Natural killer cell (primary cell): Measurements from ENCODE around the gene ZNF844. TPM values are rescaled to one million over a fixed set of nuclear protein-coding genes. Genes with fewer than 3 reads are reported as not detected.
"Not testable (repeated sequence)": the region's sequence is repeated elsewhere in the genome, so short reads cannot be mapped to it uniquely, and the experiment has no call there.

Source experiments
- ATAC-seq, 3 donors: fragments of 150-1000 bp in 2 of 3; fragments of 200-7000 bp in 1 of 3; cut with Tn5 transposase; 1 replicate in 1 of 3; 2 replicates in 2 of 3; pipeline ENCODE4 v1.10.0; 2021; ENCODE audit warnings: mild to moderate bottlenecking in 2 of 3, moderate library complexity in 2 of 3
- DNase-seq, 2 donors: peaks; one replicate each; pipeline versions ENCODE4 v3.0.0 to v3.0.0-alpha.2; 2013 to 2021; ENCODE audit warnings: mixed read lengths in 1 of 2
- H3K27ac ChIP-seq: one replicate; pipeline ENCODE4 v1.5.1; 2013; ENCODE audit warnings: mild to moderate bottlenecking, low read length
- H3K27me3 ChIP-seq: one replicate; pipeline ENCODE4 v1.6.1; 2013; ENCODE audit warnings: low read length; ENCODE audit not compliant: control insufficient read depth, insufficient read depth
- H3K36me3 ChIP-seq: one replicate; pipeline ENCODE4 v1.6.1; 2013; ENCODE audit warnings: low read length; ENCODE audit not compliant: control insufficient read depth, insufficient read depth
- H3K4me1 ChIP-seq: one replicate; pipeline ENCODE4 v1.6.1; 2013; ENCODE audit warnings: low read length; ENCODE audit not compliant: control insufficient read depth, insufficient read depth
- H3K4me3 ChIP-seq: one replicate; pipeline ENCODE4 v1.5.1; 2013; ENCODE audit warnings: low read length
- H3K9me3 ChIP-seq: one replicate; pipeline ENCODE4 v1.6.1; 2013; ENCODE audit warnings: low read length; ENCODE audit not compliant: control insufficient read depth, insufficient read depth
- H3K27ac Mint-ChIP-seq, 2 donors: one replicate each; pipeline ENCODE4 v1.8.0; 2022; ENCODE audit warnings: mild to moderate bottlenecking in 2 of 2, mixed read lengths in 2 of 2, moderate library complexity in 1 of 2
- H3K27me3 Mint-ChIP-seq, 2 donors: one replicate each; pipeline ENCODE4 v1.8.0; 2022; ENCODE audit warnings: low read depth in 2 of 2, mixed read lengths in 2 of 2
- H3K36me3 Mint-ChIP-seq: one replicate; pipeline ENCODE4 v1.8.0; 2022; ENCODE audit warnings: mixed read lengths
- H3K4me1 Mint-ChIP-seq, 2 donors: one replicate each; pipeline ENCODE4 v1.8.0; 2022; ENCODE audit warnings: mixed read lengths in 2 of 2
- H3K4me3 Mint-ChIP-seq: one replicate; pipeline ENCODE4 v1.8.0; 2022; ENCODE audit warnings: mild to moderate bottlenecking, moderate library complexity, mixed read lengths
- H3K9me3 Mint-ChIP-seq, 2 donors: one replicate each; pipeline ENCODE4 v1.8.0; 2022; ENCODE audit warnings: mixed read lengths in 2 of 2
- CTCF ChIP-seq: fragments of 200-600 bp; IDR thresholded peaks from one replicate; pipeline ENCODE4 v1.8.0; 2022; ENCODE audit warnings: antibody characterized with exemption
- WGBS: methylation state at CpG from one replicate; pipeline ENCODE4 v1.1.7; 2013; ENCODE audit warnings: missing lambda C conversion rate; ENCODE audit not compliant: insufficient coverage; 5-methylcytosine and 5-hydroxymethylcytosine counted together
- intact Hi-C: fragments of 100-400 bp; cut with micrococcal nuclease; formaldehyde crosslinking; loops from one replicate; pipeline ENCODE4 v1.14.2; 2022
- total RNA-seq, 4 donors: library from RNA; stranded (reverse); fragments of 120-200 nt in 1 of 4; gene quantifications; one replicate each; pipeline versions ENCODE4 v1.2.3 to v1.2.4, GENCODE V29; 2013 to 2022

The ZNF844 gene
- total RNA-seq, 3 donors from 2014 or later (not counting 1 experiment from before 2014, with no cell fraction given): 12.1 to 36.2 (median 27.4) TPM

- Histone ChIP-seq H3K36me3 (no peaks in the 10 kb centered on the region), H3K4me3 (no peak overlapping the region), H3K9me3 (no peaks in the 10 kb centered on the region), H3K27me3 (no peaks in the 10 kb centered on the region), H3K4me1 (peaks cover 15% of the 10 kb centered on the region), H3K27ac (no peak overlapping the region)
- Mint-ChIP-seq H3K9me3 (no peaks in the 10 kb centered on the region), H3K27me3 (no peaks in the 10 kb centered on the region), H3K36me3 (no peaks in the 10 kb centered on the region), H3K27ac (no peak overlapping the region), H3K4me1 (peaks cover 11 to 12% of the 10 kb centered on the region in 2 donors), H3K4me3 (no peak overlapping the region)
- 100% methylated on average over 3 of the region's 4 CpGs for WGBS
- no peak for DNase-seq
- intact Hi-C loops: no loop called here
- no peak for TF ChIP-seq CTCF
- no peak for ATAC-seq
Observed at GRCh38 chr19:12095111-12095790, 30.7 kb downstream of the ZNF844 start.

- H3K4me3 Mint-ChIP-seq: no peak overlapping the region
- no peak for TF ChIP-seq CTCF
- Histone ChIP-seq H3K36me3 (no peaks in the 10 kb centered on the region), H3K4me3 (no peak overlapping the region), H3K27me3 (no peaks in the 10 kb centered on the region), H3K9me3 (no peaks in the 10 kb centered on the region), H3K27ac (no peak overlapping the region), H3K4me1 (peaks cover 3% of the 10 kb centered on the region)
- no peaks in the 10 kb centered on the region for H3K9me3 Mint-ChIP-seq
- H3K27me3 Mint-ChIP-seq: no peaks in the 10 kb centered on the region
- WGBS: 94% methylated on average over 7 of the region's 9 CpGs
- no peak overlapping the region for H3K27ac Mint-ChIP-seq
- intact Hi-C loops: no loop called here
- H3K36me3 Mint-ChIP-seq: no peaks in the 10 kb centered on the region
- ATAC-seq: no peak
- H3K4me1 Mint-ChIP-seq: peaks cover 4% of the 10 kb centered on the region in 2 donors
- DNase-seq: no peak
Observed at GRCh38 chr19:12098040-12098439, 33.5 kb downstream of the ZNF844 start.

DNA sequence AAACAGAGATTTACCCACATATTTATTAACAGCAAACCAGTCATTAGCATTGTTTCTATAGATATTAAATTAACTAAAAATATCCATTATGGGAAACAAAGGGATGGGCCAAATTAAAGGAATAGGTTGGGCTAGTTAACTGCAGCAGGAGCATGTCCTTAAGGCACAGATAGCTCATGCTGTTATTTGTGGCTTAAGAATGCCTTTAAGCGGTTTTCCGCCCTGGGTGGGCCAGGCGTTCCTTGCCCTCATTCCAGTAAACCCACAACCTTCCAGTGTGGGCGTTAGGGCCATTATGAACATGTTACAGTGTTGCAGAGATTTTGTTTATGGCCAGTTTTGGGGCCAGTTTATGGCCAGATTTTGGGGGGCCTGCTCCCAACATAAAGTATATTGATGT is 39.4 kb downstream of the ZNF844 start:
- WGBS: 100% methylated on average over 2 of the region's 4 CpGs
- H3K27me3 Mint-ChIP-seq, H3K4me3 ChIP-seq, H3K4me1 Mint-ChIP-seq, H3K9me3 Mint-ChIP-seq, H3K27ac Mint-ChIP-seq, H3K27ac ChIP-seq, H3K4me1 ChIP-seq, H3K36me3 Mint-ChIP-seq, H3K36me3 ChIP-seq, intact Hi-C loops, ATAC-seq, H3K9me3 ChIP-seq, H3K27me3 ChIP-seq, H3K4me3 Mint-ChIP-seq, DNase-seq: not testable (repeated sequence)

DNA sequence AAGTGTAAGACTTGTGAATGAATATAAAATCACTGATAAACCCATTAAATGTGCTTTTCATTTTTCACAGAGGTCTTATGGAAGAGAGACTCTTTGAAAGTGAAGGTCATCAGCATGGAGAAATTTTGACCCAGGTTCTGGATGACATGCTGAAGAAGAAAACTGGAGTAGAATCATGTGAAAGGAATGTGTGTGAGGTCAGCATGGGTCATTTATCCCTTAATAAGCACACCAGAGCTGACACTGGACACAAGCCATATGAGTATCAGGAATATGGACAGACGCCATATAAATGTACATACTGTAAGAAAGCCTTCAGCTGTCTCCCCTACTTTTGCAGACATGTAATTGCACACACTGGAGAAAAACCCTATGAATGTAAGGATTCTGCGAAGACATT is 46.6 kb downstream of the ZNF844 start:
- no peaks in the 10 kb centered on the region for H3K27me3 ChIP-seq
- no peaks in the 10 kb centered on the region for H3K4me1 Mint-ChIP-seq

More for the DNA sequence above, 46.6 kb downstream of the ZNF844 start:
- Mint-ChIP-seq H3K36me3 (no peaks in the 10 kb centered on the region), H3K4me3 (no peak overlapping the region), H3K27me3 (no peaks in the 10 kb centered on the region), H3K27ac (no peak overlapping the region), H3K9me3 (no peaks in the 10 kb centered on the region)
- no peak for ATAC-seq
- no peak overlapping the region for H3K4me3 ChIP-seq
- WGBS: 50% methylated on average over 2 of the region's 2 CpGs
- no peak for TF ChIP-seq CTCF
- no peaks in the 10 kb centered on the region for H3K4me1 ChIP-seq
- H3K27ac ChIP-seq: no peak overlapping the region
- intact Hi-C loops: no loop called here
- no peaks in the 10 kb centered on the region for H3K9me3 ChIP-seq
- DNase-seq: no peak
- H3K36me3 ChIP-seq: no peaks in the 10 kb centered on the region
